ENCODE results near the gene PDZD4.

GRCh38 chrX:153827903-153828302 lies 2.4 kb downstream of the PDZD4 start:
- TF ChIP-seq JUND (IDR thresholded peaks at IDR 0.05) (no peak), CTCF (IDR thresholded peaks at IDR 0.05) (no peak), RAD21 (IDR thresholded peaks at IDR 0.05; ENCODE audit: low read length) (no peak), NRF1 (IDR thresholded peaks at IDR 0.05; ENCODE audit: low read depth, low read length) (no peak), FOSL2 (IDR thresholded peaks at IDR 0.05; ENCODE audit: borderline replicate concordance, low read depth) (no peak), TAF1 (IDR thresholded peaks at IDR 0.05; ENCODE audit: borderline replicate concordance, low read depth, low read length) (no peak), TCF12 (IDR thresholded peaks at IDR 0.05) (no peak), POLR2AphosphoS5 (IDR thresholded peaks at IDR 0.05; ENCODE audit: low read depth, low read length) (no peak), EP300 (IDR thresholded peaks at IDR 0.05; ENCODE audit: borderline replicate concordance in 1 of 2, low read depth in 1 of 2, low read length in 1 of 2) (no peak), TEAD4 (IDR thresholded peaks at IDR 0.05; ENCODE audit: borderline replicate concordance, insufficient read depth) (no peak), SIN3A (IDR thresholded peaks at IDR 0.05; ENCODE audit: borderline replicate concordance, low read depth, low read length) (no peak)
